GM12892 (cell line): ENCODE data around the gene TCF15.

Source experiments
- POLR2A ChIP-seq: IDR thresholded peaks from 2 replicates; pipeline ENCODE4 v1.6.1; 2011; ENCODE audit warnings: low read depth, low read length, control low read depth
- TAF1 ChIP-seq: IDR thresholded peaks from 2 replicates; pipeline ENCODE4 v1.6.1; 2011; ENCODE audit warnings: low read depth, mild to moderate bottlenecking, control low read depth, low read length, borderline replicate concordance

GRCh38 chr20:582204-582603 lies 27.9 kb downstream of the TCF15 start:
- no peak for TF ChIP-seq POLR2A
- no peak for TF ChIP-seq TAF1
